Stimulated activated effector memory CD8-positive, alpha-beta T cell treated with anti-CD3 and anti-CD28 coated beads, Interleukin-12 subunit alpha, Interleukin-12 subunit beta, amount 100 ng/mL, for 72 hours (primary cell): ENCODE measurements around the gene MRPS15.
"Not testable (repeated sequence)": the region's sequence is repeated elsewhere in the genome, so short reads cannot be mapped to it uniquely, and the experiment has no call there.

Experiments
- ATAC-seq: fragments of 150-1000 bp; cut with Tn5 transposase; 2 replicates; pipeline ENCODE4 v1.10.0; 2021
- DNase-seq, 2 donors: peaks; one replicate each; pipeline ENCODE4 v3.0.0; 2021 to 2022; ENCODE audit warnings: low spot score in 2 of 2
- H3K27ac Mint-ChIP-seq: one replicate; pipeline ENCODE4 v1.8.0; 2022; ENCODE audit warnings: mild to moderate bottlenecking, mixed read lengths
- H3K36me3 Mint-ChIP-seq: one replicate; pipeline ENCODE4 v1.8.0; 2022; ENCODE audit warnings: mild to moderate bottlenecking, mixed read lengths
- H3K4me1 Mint-ChIP-seq: one replicate; pipeline ENCODE4 v1.8.0; 2022; ENCODE audit warnings: mixed read lengths
- H3K4me3 Mint-ChIP-seq: one replicate; pipeline ENCODE4 v1.8.0; 2022; ENCODE audit warnings: mild to moderate bottlenecking, mixed read lengths
- H3K9me3 Mint-ChIP-seq: one replicate; pipeline ENCODE4 v1.8.0; 2022; ENCODE audit warnings: mixed read lengths

Gene MRPS15

DNA sequence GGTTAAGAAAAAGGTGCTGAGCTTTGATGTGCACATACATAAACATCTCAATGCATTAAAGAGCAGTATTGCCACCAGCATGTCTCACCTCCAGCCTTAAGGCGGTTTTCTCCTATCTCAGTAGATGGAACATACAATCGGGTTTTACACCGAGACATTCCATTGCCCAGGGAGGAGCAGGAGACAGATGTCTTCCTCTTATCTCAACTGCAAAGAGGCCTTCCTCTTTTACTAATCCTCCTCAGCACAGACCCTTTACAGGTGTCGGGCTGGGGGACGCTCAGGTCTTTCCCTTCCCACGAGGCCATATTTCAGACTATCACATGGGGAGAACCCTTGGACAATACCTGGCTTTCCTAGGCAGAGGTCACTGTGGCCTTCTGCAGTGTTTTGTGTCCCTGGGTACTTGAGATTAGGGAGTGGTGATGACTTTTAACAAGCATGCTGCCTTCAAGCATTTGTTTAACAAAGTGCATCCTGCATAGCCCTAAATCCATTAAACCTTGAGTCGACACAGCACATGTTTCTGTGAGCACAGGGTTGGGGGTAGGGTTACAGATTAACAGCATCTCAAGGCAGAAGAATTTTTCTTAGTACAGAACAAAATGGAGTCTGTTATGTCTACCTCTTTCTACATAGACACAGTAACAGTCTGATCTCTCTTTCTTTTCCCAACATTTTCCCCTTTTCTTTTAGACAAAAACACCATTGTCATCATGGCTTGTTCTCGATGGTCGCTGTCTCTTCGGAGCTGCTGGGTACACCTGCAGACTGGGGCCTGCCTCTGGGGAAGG is 25.3 kb upstream of the MRPS15 start:
- not testable (repeated sequence) for H3K27ac Mint-ChIP-seq, H3K9me3 Mint-ChIP-seq, H3K36me3 Mint-ChIP-seq, ATAC-seq, DNase-seq, H3K4me3 Mint-ChIP-seq, H3K4me1 Mint-ChIP-seq

DNA sequence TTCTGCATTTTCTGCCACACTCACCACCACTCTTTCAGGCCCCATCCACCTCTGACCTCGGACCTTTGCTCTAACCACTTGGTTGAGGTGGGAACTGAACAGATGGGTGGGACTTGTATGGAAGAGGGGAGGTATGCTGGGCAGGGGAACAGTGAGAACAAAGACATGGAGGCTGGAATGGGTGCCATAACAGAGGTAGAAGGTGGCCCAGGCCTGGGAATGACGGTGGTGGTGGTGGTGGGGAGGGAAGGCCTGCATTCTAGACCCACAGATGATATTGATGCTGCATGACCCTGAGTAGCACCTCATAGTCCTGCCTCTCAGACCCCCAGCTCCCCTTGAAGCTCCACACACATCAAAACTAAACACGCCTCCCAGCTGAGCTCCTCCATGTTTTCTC is 23.7 kb upstream of the MRPS15 start:
- no peak for DNase-seq
- Mint-ChIP-seq H3K27ac (no peak overlapping the region), H3K4me1 (no peaks in the 10 kb centered on the region)

DNA sequence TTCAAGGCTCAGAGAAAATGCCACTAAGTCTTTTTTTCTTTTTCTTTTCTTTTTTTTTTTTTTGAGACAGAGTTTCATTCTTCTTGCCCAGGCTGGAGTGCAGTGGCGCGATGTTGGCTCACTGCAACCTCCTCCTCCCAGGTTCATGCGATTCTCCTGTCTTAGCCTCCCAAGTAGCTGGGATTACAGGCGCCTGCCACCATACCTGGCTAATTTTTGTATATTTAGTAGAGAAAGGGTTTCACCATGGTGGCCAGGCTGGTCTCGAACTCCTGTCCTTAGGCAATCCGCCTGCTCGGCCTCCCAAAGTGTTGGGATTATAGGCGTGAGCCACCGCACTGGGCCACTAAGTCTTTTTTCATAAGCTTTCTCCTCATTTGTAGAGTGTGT is 23.1 kb upstream of the MRPS15 start:
- not testable (repeated sequence) for H3K4me1 Mint-ChIP-seq, ATAC-seq, DNase-seq, H3K27ac Mint-ChIP-seq, H3K4me3 Mint-ChIP-seq, H3K36me3 Mint-ChIP-seq, H3K9me3 Mint-ChIP-seq

More for the DNA sequence above, 23.7 kb upstream of the MRPS15 start:
- Mint-ChIP-seq H3K36me3 (no peaks in the 10 kb centered on the region), H3K4me3 (no peak overlapping the region), H3K9me3 (no peaks in the 10 kb centered on the region)
- ATAC-seq: no peak

DNA sequence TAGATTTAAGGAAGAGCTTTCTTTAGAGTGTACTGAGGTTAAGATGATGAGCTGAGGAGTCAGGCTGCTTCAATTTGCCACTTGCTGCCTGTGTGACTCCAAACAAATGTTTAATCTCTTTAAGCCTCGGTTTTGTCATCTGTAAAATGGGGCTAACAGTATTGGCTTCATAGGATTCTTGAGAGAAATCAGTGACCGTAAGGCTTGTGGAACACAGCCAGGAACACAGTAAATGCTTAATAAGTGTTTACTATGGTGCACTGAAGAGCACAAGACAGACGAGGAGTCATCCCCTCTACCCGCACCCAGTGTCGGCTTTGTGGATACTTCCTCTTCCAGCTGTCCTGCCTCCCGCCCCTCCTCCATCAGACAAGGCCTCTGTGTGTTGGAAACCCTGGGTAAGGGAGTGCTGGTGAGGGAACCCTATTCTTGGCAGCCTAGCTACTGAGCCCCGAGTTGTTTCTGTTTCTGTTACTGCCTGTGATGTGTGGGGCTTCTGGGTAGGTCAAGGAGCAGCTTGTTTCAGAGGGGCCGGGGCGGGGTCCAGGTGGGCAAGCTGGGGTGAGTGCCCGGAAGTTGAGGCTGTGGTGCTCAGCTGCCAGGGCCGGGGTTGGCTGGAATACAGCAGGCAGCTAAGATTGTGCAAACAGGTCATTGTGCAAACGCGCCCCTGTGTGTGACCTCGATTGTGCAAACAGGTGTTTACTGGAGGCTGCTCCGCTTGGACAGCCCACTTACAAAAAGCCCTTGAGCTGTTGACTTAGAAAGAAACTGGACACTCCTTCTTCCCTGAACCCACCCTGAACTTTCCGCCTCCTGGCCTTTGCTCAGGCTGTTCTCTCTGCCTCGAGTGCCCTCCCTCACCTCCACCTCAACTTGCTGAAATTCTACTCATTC is 22.5 kb upstream of the MRPS15 start:
- Mint-ChIP-seq H3K4me1 (peaks cover 7% of the 10 kb centered on the region), H3K27ac (no peak overlapping the region), H3K9me3 (no peaks in the 10 kb centered on the region), H3K36me3 (no peaks in the 10 kb centered on the region), H3K4me3 (no peak overlapping the region)
- no peak for ATAC-seq
- no peak for DNase-seq

DNA sequence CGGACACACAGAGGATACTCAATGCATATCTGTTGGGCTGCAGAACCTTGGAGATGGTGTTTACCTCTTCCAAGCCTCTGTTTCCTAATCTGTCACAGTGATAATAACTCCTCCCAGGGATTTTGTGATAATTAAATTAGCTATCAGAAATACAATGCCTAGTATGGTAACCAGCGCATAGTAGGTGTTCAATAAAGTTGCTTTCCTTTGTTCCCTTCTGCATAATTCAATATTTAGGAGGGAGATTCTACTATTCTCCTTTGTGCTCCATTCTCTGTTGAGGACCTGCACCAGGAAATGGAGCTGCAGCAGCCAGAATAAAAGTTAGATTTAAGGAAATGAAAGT is 21.9 kb upstream of the MRPS15 start:
- Mint-ChIP-seq H3K4me3 (no peak overlapping the region), H3K9me3 (no peaks in the 10 kb centered on the region), H3K27ac (no peak overlapping the region), H3K4me1 (peaks cover 7% of the 10 kb centered on the region), H3K36me3 (no peaks in the 10 kb centered on the region)
- no peak for DNase-seq
- ATAC-seq: no peak

DNA sequence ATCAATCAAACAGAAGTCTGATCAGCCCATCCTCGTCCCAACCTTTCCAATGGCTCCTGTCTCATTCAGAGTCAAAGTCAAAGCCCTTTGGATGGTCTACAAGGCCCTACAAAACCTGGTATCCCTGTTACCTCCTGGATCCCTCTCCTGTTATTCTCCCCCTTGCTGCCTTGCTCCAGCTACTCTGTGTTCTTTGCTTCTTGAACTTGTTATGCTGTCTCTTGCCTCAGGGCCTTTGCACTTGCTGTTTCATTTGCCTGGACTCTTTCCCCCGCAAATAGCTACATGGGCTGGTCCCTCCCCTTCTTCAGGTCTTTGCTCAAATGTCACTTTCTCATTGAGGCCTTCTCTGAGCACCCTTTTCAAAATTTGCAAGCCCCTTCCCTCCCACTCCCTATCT is 19.9 kb upstream of the MRPS15 start:
- peaks cover 7% of the 10 kb centered on the region for H3K4me1 Mint-ChIP-seq
- no peaks in the 10 kb centered on the region for H3K36me3 Mint-ChIP-seq
- no peak overlapping the region for H3K27ac Mint-ChIP-seq
- no peak overlapping the region for H3K4me3 Mint-ChIP-seq
- no peak for DNase-seq
- no peak for ATAC-seq
- H3K9me3 Mint-ChIP-seq: no peaks in the 10 kb centered on the region

DNA sequence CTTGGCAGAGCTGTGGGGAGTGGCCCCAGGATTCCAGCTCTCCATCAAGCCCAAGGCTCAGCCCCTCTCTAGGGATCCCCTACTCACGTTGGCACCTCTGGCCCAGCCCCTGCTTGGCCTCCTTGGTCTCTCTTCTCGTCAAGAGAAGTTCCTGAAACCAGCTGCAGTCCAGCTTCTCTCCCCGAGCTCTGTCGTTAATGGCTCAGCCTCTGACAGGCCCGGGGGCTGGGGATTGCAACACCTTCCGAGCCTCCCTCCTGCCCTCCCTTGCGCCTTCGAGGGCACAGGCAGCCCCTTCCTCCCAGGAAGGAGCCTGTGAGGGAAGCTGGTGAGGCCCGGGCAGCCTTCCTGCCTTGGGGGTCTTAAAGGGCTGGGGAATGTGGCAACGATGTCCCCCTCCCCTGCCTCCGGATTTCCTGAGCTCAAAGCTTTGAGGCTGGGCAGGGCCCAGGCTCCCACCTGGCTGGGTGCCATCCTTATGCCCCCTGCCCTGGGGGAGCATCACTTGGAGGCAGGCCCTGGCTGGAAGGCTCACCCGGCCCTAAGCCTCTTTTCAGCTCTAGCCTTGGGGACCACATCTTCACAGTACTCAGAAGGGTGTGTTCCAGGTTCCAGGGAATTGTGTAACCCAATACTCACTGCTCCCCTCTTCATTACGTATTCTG is 18.7 kb upstream of the MRPS15 start, which contains the start of gene CSF3R:
Gene CSF3R (minus strand): TSS at position 190 of the 665 bp plus-strand sequence. CDS start 3,417 bp downstream, outside the sequence.
- Mint-ChIP-seq H3K36me3 (no peaks in the 10 kb centered on the region), H3K4me1 (peaks cover 7% of the 10 kb centered on the region), H3K27ac (no peak within 1 kb of the TSS), H3K4me3 (no peak within 1 kb of the TSS), H3K9me3 (no peaks in the 10 kb centered on the region)
- ATAC-seq (no peak), DNase-seq (no peak)

DNA sequence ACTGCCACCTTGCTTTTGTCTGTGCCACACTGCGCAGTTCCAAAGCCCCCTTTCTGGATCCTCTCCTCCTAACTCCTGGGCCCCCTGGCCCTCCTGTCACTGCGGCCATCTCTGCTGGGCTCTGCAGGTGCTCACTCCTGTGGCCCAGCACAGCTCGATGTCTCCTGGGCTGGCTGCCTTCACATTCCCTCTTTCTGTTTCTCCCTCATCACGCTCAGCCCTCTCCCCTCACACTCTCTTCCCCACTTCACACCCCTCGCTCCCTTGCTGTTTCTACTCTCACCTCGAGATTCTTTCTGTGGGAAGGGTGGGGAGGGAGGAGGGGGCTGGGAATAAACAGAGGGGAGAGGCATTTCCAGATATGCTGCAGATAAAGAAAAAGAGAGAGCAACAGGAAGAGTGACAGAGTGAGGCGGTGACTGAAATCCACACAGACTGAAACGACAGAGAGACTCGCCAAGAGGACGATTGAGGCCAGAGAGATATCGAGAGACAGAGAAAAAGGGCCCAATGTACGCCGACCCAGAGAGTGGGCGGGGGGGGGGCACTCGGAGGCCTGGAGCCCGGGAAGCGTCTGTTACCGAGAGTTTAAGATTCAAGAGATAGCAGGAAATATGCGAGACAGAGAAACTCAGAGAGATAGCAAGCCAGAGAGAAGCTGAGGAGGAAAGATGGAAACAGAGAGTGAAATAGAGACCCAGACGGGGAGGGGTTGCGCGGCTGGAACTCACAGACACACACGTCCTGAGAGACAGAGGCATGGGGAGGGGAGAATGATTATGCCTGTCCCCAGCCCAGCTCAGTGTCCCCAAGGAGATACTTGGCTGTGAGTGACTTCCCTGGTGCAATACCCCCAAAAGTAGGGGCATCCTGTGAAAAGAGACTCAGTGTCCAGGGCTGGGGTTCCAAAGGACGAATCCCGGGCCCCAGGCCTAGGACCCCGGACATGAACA is 17.9 kb upstream of the MRPS15 start:
- H3K4me3 Mint-ChIP-seq: no peak overlapping the region
- no peaks in the 10 kb centered on the region for H3K36me3 Mint-ChIP-seq
- ATAC-seq (no peak), DNase-seq (no peak)
- no peaks in the 10 kb centered on the region for H3K9me3 Mint-ChIP-seq
- no peak overlapping the region for H3K27ac Mint-ChIP-seq
- H3K4me1 Mint-ChIP-seq: peaks cover 7% of the 10 kb centered on the region

DNA sequence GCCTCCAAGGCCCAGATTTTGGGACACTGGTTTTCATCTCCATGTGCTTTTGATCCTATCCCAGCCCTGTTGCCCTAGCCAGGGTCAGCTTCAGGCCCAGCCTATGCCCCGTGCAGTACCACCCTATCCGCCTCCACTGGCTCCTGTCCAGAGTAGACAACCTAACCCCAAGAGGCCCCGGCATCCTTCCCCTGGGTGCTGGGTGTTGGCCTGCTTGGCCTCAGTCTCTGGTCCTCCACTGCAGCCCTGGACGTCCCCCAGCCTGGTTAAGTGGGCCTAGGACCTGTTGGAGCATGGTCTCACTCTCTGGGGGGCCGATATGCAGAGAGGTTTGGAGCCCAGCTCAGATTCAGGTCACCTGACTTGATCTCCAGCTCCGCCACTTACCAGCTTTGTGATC is 16.9 kb upstream of the MRPS15 start:
- peaks cover 7% of the 10 kb centered on the region for H3K4me1 Mint-ChIP-seq
- H3K36me3 Mint-ChIP-seq: no peaks in the 10 kb centered on the region
- H3K9me3 Mint-ChIP-seq: no peaks in the 10 kb centered on the region
- no peak overlapping the region for H3K4me3 Mint-ChIP-seq
- no peak for DNase-seq
- no peak overlapping the region for H3K27ac Mint-ChIP-seq
- no peak for ATAC-seq

DNA sequence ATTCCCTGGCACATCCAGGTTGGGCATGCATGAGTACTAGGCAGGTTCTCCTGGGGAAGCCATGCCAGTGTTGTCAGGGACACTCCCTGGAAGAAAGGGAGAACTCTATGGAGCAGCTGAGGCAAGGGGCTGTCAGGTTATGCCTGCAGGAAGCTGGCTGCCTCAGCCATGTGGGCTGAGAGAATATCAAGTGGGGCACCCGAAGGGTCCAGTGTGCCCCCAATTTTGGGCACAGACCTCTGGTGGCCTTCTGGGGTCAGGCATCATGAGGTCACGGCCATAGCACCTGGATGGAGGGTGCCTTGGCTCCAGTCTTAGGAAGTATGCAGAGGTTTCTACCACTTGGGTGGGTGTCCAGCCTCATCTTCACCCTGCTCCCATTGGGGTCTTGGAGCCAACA is 16.0 kb upstream of the MRPS15 start:
- Mint-ChIP-seq H3K36me3 (no peaks in the 10 kb centered on the region), H3K27ac (no peak overlapping the region), H3K9me3 (no peaks in the 10 kb centered on the region), H3K4me3 (no peak overlapping the region), H3K4me1 (peaks cover 7% of the 10 kb centered on the region)
- DNase-seq (no peak), ATAC-seq (no peak)

DNA sequence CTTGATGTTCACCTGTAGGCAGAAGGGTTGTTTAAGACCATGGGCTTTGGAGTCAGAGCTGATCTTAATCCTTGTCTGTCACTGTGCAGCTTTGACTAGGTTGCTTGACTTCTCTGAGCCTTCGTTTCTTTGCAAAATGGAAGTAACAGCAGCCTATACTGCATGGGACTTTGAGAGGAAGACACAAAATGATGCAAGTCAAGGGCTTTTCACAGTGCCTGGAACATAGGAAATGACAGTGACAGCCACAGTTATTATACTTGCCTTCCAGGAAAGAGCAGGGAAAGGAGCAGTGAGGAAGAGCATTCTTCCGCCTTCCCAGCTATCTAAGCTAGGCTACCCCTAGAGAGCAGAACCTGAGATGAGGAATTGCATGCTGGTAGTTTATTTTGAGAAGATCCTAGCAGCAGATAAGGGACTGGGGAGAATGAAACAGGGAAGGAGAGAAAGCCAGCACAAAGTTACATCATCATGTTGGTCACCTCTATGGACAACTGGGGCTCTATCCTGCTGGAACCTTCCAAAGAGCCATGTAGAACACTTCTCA is 15.4 kb upstream of the MRPS15 start:
- no peak overlapping the region for H3K27ac Mint-ChIP-seq
- ATAC-seq: no peak
- peaks cover 7% of the 10 kb centered on the region for H3K4me1 Mint-ChIP-seq
- H3K4me3 Mint-ChIP-seq: no peak overlapping the region
- no peak for DNase-seq
- H3K9me3 Mint-ChIP-seq: no peaks in the 10 kb centered on the region
- no peaks in the 10 kb centered on the region for H3K36me3 Mint-ChIP-seq

DNA sequence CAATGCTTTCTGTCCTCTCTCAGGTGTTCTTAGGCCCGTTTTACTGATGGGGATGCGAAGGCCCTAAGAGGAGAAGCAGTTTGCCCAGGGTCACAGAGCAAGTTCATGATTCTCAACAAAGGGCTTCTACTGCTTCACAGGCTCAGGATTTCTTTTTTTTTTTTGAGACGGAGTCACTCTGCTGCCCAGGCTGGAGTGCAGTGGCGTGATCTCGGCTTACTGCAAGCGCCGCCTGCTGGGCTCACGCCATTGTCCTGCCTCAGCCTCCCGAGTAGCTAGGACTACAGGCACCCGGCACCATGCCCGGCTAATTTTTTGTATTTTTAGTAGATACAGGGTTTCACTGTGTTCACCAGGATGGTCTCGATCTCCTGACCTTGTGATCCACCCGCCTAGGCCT is 13.4 kb upstream of the MRPS15 start:
- not testable (repeated sequence) for H3K27ac Mint-ChIP-seq, DNase-seq, H3K4me1 Mint-ChIP-seq

DNA sequence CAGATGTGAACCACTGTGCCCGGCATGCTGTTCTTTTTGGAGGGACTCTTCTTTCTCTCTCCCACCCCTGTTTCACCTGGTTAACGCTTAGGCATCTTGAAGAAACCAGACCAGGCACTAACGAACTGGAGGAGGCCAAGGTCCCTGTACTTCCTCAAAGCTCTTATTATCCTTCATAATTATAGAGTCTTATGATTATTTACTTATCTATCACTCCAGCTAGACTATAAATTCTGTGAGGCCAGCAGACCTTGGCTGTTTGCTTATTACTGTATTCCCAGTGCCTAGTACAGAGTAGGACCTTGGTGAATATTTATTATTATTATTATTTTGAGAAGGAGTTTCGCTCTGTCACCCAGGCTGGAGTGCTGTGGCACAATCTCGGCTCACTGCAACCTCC is 12.8 kb upstream of the MRPS15 start:
- ATAC-seq (no peak), DNase-seq (no peak)
- H3K27ac Mint-ChIP-seq: no peak overlapping the region
- no peak overlapping the region for H3K4me3 Mint-ChIP-seq
- no peaks in the 10 kb centered on the region for H3K36me3 Mint-ChIP-seq
- H3K9me3 Mint-ChIP-seq: no peaks in the 10 kb centered on the region
- H3K4me1 Mint-ChIP-seq: peaks cover 3% of the 10 kb centered on the region

More for the DNA sequence above, 13.4 kb upstream of the MRPS15 start:
- H3K36me3 Mint-ChIP-seq, H3K9me3 Mint-ChIP-seq, ATAC-seq, H3K4me3 Mint-ChIP-seq: not testable (repeated sequence)

DNA sequence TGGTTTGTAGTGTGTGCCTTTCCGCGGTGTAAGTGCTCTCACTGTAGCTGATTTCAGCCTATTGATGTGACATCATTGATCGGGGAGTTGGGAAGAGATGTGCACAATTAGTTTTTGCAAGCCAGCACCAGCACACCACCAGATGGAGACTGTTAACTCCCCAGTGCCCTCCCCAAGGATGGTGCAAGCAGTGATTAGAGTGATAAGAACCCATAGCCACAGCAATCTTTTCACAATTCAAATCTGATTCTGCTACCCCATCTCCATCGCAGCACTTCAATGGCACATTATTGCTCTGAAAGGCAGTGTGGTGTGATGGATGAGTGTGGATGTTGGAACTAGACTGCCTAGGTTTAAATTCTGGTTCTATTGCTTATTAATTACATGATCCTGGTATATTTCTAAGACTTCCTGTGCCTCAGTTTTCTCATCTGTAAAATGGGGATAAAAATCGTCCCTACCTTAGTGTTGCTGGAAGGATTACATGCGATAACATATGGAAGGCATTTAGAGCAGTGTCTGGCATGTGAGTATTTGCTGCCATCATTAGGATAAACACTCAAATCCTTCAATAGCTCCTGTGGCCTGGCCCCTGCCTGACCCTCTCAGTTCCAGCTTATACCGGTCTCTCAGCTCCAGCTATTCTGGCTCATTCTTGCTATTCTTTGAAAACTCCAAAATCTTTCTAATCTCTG is 11.9 kb upstream of the MRPS15 start:
- no peak for DNase-seq
- Mint-ChIP-seq H3K36me3 (no peaks in the 10 kb centered on the region), H3K4me3 (no peak overlapping the region), H3K4me1 (no peaks in the 10 kb centered on the region), H3K27ac (no peak overlapping the region), H3K9me3 (no peaks in the 10 kb centered on the region)
- ATAC-seq: no peak
